OCI-LY1 (cell line): ENCODE results near the gene RNF44.

Source experiments
- CTCF ChIP-seq: fragments of 200-600 bp; sonication (generic), shearing (Covaris generic); IDR thresholded peaks from 2 replicates; pipeline ENCODE4 v1.5.1; 2017; ENCODE audit warnings: mild to moderate bottlenecking, antibody characterized with exemption, low read length, moderate library complexity, mixed read lengths
- EZH2 ChIP-seq: fragments of 200-600 bp; sonication (generic), shearing (Covaris generic); IDR thresholded peaks from 2 replicates; pipeline ENCODE4 v1.8.0; 2017; ENCODE audit warnings: borderline replicate concordance, mixed run types, mild to moderate bottlenecking, antibody characterized with exemption, low read length, moderate library complexity, mixed read lengths

DNA sequence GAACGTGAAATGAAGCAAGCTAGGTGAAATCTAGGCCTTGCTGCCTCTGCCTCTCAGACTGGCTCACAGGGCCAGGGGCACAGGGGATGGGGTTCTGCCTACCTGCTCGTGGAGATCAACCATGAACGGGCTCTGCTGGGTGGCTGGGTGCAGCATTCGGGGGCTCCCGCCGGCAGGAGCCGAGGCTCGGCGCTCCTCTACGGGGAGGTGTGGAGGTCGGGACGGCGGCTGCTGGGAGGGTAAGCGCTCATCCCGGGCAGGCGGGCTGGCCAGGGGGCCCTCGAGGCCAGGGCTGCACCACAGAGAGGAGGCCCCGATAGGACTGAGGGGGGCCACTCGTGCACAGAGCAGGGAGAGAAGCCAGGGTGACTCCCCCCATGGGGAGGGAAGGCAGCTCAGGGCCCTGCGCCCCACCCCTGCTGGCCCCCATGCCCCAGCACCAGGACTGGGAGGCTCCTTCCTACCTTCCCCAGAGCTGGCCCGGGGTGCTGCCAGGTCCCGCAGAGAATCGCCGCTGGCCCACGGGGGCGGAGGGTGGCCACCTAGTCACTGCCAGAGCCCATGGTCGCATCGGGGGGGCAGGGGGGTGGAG is 5.2 kb downstream of the RNF44 start:
- TF ChIP-seq CTCF (no peak), EZH2 (no peak)
